Cardiac muscle cell (in vitro differentiated cells and primary cell): ENCODE results near the gene BHLHE23. TPM values are rescaled to one million over a fixed set of nuclear protein-coding genes. Genes with fewer than 3 reads are reported as not detected.

Experiments used
- DNase-seq, 2 donors: peaks; one replicate each; pipeline versions ENCODE4 v3.0.0 to v3.0.0-alpha.2; 2010 to 2017; ENCODE audit warnings: low read depth in 1 of 2, low spot score in 1 of 2
- H3K27ac ChIP-seq: fragments of 200-600 bp; sonication (generic); 2 replicates; pipeline ENCODE4 v1.5.1; 2016
- H3K27me3 ChIP-seq: fragments of 200-600 bp; sonication (generic); 2 replicates; pipeline ENCODE4 v1.6.0; 2016; ENCODE audit warnings: control low read depth
- H3K36me3 ChIP-seq: fragments of 200-600 bp; sonication (generic); 2 replicates; pipeline ENCODE4 v1.5.1; 2016; ENCODE audit warnings: control low read depth
- H3K4me1 ChIP-seq: fragments of 200-600 bp; sonication (generic); 2 replicates; pipeline ENCODE4 v1.8.1; 2017; ENCODE audit warnings: low read depth, mild to moderate bottlenecking, mixed run types
- H3K4me3 ChIP-seq: fragments of 200-600 bp; sonication (generic); 2 replicates; pipeline ENCODE4 v1.5.1; 2016; ENCODE audit warnings: mild to moderate bottlenecking
- H3K9me3 ChIP-seq: fragments of 200-600 bp; sonication (generic); 2 replicates; pipeline ENCODE4 v1.5.1; 2017; ENCODE audit warnings: low read depth, mild to moderate bottlenecking, control low read depth
- CTCF ChIP-seq: IDR thresholded peaks from 2 replicates; pipeline ENCODE4 v1.5.1; 2012; ENCODE audit warnings: low read depth, mild to moderate bottlenecking, low read length
- polyA plus RNA-seq: library from polyadenylated mRNA; unstranded; fragments of >200 nt; fragmentation: Nextera tagmentation; extraction: Ambion mirVana; gene quantifications from 2 replicates; pipeline ENCODE4 v1.2.1, GENCODE V29; 2016
- total RNA-seq: library from RNA; depleted of rRNA; stranded (reverse); fragments of >200 nt; gene quantifications from 2 replicates; pipeline ENCODE4 v1.2.3, GENCODE V29; 2016

Gene BHLHE23
- total and polyA plus RNA-seq, 2 experiments from 2014 or later = not detected

- DNase-seq = no peak
- no peaks in the 10 kb centered on the region for H3K36me3 ChIP-seq
- no peaks in the 10 kb centered on the region for H3K9me3 ChIP-seq
- no peak for TF ChIP-seq CTCF
- no peak overlapping the region for H3K27ac ChIP-seq
- H3K27me3 ChIP-seq = peaks cover 11% of the 10 kb centered on the region
- no peaks in the 10 kb centered on the region for H3K4me1 ChIP-seq
- H3K4me3 ChIP-seq = no peak overlapping the region
Observed at GRCh38 chr20:63052571-63053431, 46.0 kb upstream of the BHLHE23 start.

GRCh38 chr20:63051911-63052310 lies 45.1 kb upstream of the BHLHE23 start:
- no peak for TF ChIP-seq CTCF
- Histone ChIP-seq H3K27ac (no peak overlapping the region), H3K4me1 (no peaks in the 10 kb centered on the region), H3K9me3 (no peaks in the 10 kb centered on the region), H3K27me3 (peaks cover 9% of the 10 kb centered on the region), H3K36me3 (no peaks in the 10 kb centered on the region), H3K4me3 (no peak overlapping the region)
- DNase-seq = no peak

- Histone ChIP-seq H3K9me3 (no peaks in the 10 kb centered on the region), H3K27ac (no peak overlapping the region), H3K4me1 (no peaks in the 10 kb centered on the region), H3K27me3 (peaks cover 9% of the 10 kb centered on the region), H3K36me3 (no peaks in the 10 kb centered on the region), H3K4me3 (no peak overlapping the region)
- TF ChIP-seq CTCF = no peak
- DNase-seq = no peak
Observed at GRCh38 chr20:63051186-63051860, 44.6 kb upstream of the BHLHE23 start.

GRCh38 chr20:63050406-63050805 lies 43.6 kb upstream of the BHLHE23 start:
- no peak for DNase-seq
- TF ChIP-seq CTCF = no peak
- no peaks in the 10 kb centered on the region for H3K9me3 ChIP-seq
- peaks cover 9% of the 10 kb centered on the region for H3K27me3 ChIP-seq
- no peak overlapping the region for H3K4me3 ChIP-seq
- H3K36me3 ChIP-seq = no peaks in the 10 kb centered on the region
- H3K27ac ChIP-seq = no peak overlapping the region
- no peaks in the 10 kb centered on the region for H3K4me1 ChIP-seq

- no peak for DNase-seq
- no peaks in the 10 kb centered on the region for H3K9me3 ChIP-seq
- no peaks in the 10 kb centered on the region for H3K36me3 ChIP-seq
- peaks cover 6% of the 10 kb centered on the region for H3K27me3 ChIP-seq
- TF ChIP-seq CTCF = no peak
- H3K27ac ChIP-seq = no peak overlapping the region
- no peaks in the 10 kb centered on the region for H3K4me1 ChIP-seq
- H3K4me3 ChIP-seq = no peak overlapping the region
Observed at GRCh38 chr20:63049561-63050221, 42.9 kb upstream of the BHLHE23 start.
